Mesenchymal stem cell (in vitro differentiated cells and primary cell): ENCODE measurements around the gene CCPG1.

ENCODE experiments used
- DNase-seq: peaks from one replicate; pipeline ENCODE4 v3.0.0-alpha.2; 2013
- H2AFZ ChIP-seq: one replicate; pipeline ENCODE4 v1.6.1; 2013; ENCODE audit warnings: low read depth, mild to moderate bottlenecking, control low read depth, inconsistent platforms, low read length, moderate library complexity
- H2AK5ac ChIP-seq: 2 replicates; pipeline ENCODE4 v1.6.1; 2013; ENCODE audit warnings: low read length, moderate library complexity, mild to moderate bottlenecking, inconsistent platforms; ENCODE audit not compliant: severe bottlenecking
- H2BK120ac ChIP-seq: one replicate; pipeline ENCODE4 v1.6.1; 2013; ENCODE audit warnings: low read depth, mild to moderate bottlenecking, inconsistent platforms, low read length, moderate library complexity
- H2BK12ac ChIP-seq, 2 experiments: one replicate each; pipeline ENCODE4 v1.6.1; 2013; ENCODE audit warnings: inconsistent platforms in 2 of 2, low read length in 2 of 2, mild to moderate bottlenecking in 2 of 2, moderate library complexity in 2 of 2, control low read depth in 1 of 2
- H2BK15ac ChIP-seq: one replicate; pipeline ENCODE4 v1.6.1; 2013; ENCODE audit warnings: mild to moderate bottlenecking, low read depth, inconsistent platforms; ENCODE audit not compliant: poor library complexity, severe bottlenecking
- H2BK5ac ChIP-seq: 2 replicates; pipeline ENCODE4 v1.6.1; 2013; ENCODE audit warnings: low read depth, mild to moderate bottlenecking, low read length, control low read depth, inconsistent platforms; ENCODE audit not compliant: poor library complexity, severe bottlenecking
- H3K14ac ChIP-seq, 2 experiments: one replicate each; pipeline ENCODE4 v1.6.1; 2013; ENCODE audit warnings: inconsistent platforms in 2 of 2, low read length in 2 of 2, control low read depth in 1 of 2, mild to moderate bottlenecking in 1 of 2, moderate library complexity in 1 of 2
- H3K18ac ChIP-seq, 2 experiments: one replicate each; pipeline ENCODE4 v1.6.1; 2013; ENCODE audit warnings: inconsistent platforms in 2 of 2, low read length in 2 of 2, control low read depth in 1 of 2, low read depth in 1 of 2, mild to moderate bottlenecking in 1 of 2
- H3K23ac ChIP-seq, 2 experiments: one replicate each; pipeline ENCODE4 v1.6.1; 2013; ENCODE audit warnings: inconsistent platforms in 2 of 2, low read length in 2 of 2, mild to moderate bottlenecking in 2 of 2, moderate library complexity in 2 of 2, control low read depth in 1 of 2
- H3K27ac ChIP-seq: 2 replicates; pipeline ENCODE4 v1.5.1; 2013; ENCODE audit warnings: mild to moderate bottlenecking, moderate library complexity, low read length, control low read depth, inconsistent platforms; ENCODE audit not compliant: poor library complexity, severe bottlenecking
- H3K27me3 ChIP-seq, 2 experiments: 2 replicates each; pipeline versions ENCODE4 v1.6.1 to v1.7.0; 2013; ENCODE audit warnings: low read length in 2 of 2, mild to moderate bottlenecking in 2 of 2, moderate library complexity in 2 of 2, control low read depth in 1 of 2, inconsistent platforms in 1 of 2; ENCODE audit not compliant: control insufficient read depth in 1 of 2, insufficient read depth in 1 of 2
- H3K36me3 ChIP-seq, 2 experiments: 2 replicates each; pipeline versions ENCODE4 v1.6.1 to v1.7.0; 2013; ENCODE audit warnings: low read length in 2 of 2, control low read depth in 1 of 2, inconsistent platforms in 1 of 2, low read depth in 1 of 2, mild to moderate bottlenecking in 1 of 2; ENCODE audit not compliant: insufficient read depth in 2 of 2, control insufficient read depth in 1 of 2
- H3K4ac ChIP-seq, 2 experiments: one replicate each; pipeline ENCODE4 v1.6.1; 2013; ENCODE audit warnings: inconsistent platforms in 2 of 2, low read length in 2 of 2, mild to moderate bottlenecking in 2 of 2, moderate library complexity in 2 of 2, control low read depth in 1 of 2, low read depth in 1 of 2
- H3K4me1 ChIP-seq: 2 replicates; pipeline ENCODE4 v1.6.1; 2013; ENCODE audit warnings: low read depth, low read length, control low read depth; ENCODE audit not compliant: control insufficient read depth, insufficient read depth
- H3K4me2 ChIP-seq: 2 replicates; pipeline ENCODE4 v1.6.1; 2013; ENCODE audit warnings: low read length, mild to moderate bottlenecking, inconsistent platforms; ENCODE audit not compliant: poor library complexity, severe bottlenecking
- H3K4me3 ChIP-seq, 2 experiments: 2 replicates each; pipeline versions ENCODE4 v1.5.1 to v1.7.0; 2013; ENCODE audit warnings: low read length in 2 of 2, mild to moderate bottlenecking in 2 of 2, control low read depth in 1 of 2, low read depth in 1 of 2; ENCODE audit not compliant: insufficient read depth in 1 of 2
- H3K79me1 ChIP-seq: replicated peaks from 2 replicates; pipeline ENCODE4 v1.6.1; 2013; ENCODE audit warnings: mild to moderate bottlenecking, control low read depth, low read length, inconsistent platforms; ENCODE audit not compliant: poor library complexity, severe bottlenecking
- H3K9ac ChIP-seq: 2 replicates; pipeline ENCODE4 v1.7.0; 2013; ENCODE audit warnings: mild to moderate bottlenecking, low read length, moderate library complexity
- H3K9me3 ChIP-seq: 2 replicates; pipeline ENCODE4 v1.7.0; 2013; ENCODE audit warnings: mild to moderate bottlenecking, low read length; ENCODE audit not compliant: control insufficient read depth
- H4K8ac ChIP-seq: one replicate; pipeline ENCODE4 v1.6.1; 2013; ENCODE audit warnings: inconsistent platforms, mild to moderate bottlenecking, low read length, moderate library complexity
- H4K91ac ChIP-seq: one replicate; pipeline ENCODE4 v1.6.1; 2013; ENCODE audit warnings: mild to moderate bottlenecking, low read length, inconsistent platforms
- WGBS: methylation state at CpG from one replicate; pipeline ENCODE4 v1.1.7; 2013; ENCODE audit warnings: mixed read lengths; 5-methylcytosine and 5-hydroxymethylcytosine counted together

Gene CCPG1

GRCh38 chr15:55343168-55343567 lies 65.0 kb downstream of the CCPG1 start:
- Histone ChIP-seq H3K27me3 (no peaks in the 10 kb centered on the region), H2BK12ac (no peak overlapping the region), H3K9ac (no peak overlapping the region), H2AK5ac (no peak overlapping the region), H3K4ac (no peak overlapping the region), H2BK15ac (no peak overlapping the region), H3K27ac (no peak overlapping the region), H3K79me1 (no peaks in the 10 kb centered on the region), H2BK5ac (no peak overlapping the region), H3K4me1 (no peaks in the 10 kb centered on the region), H2BK120ac (no peak overlapping the region), H4K8ac (no peak overlapping the region), H3K36me3 (peaks cover 3 to 55% of the 10 kb centered on the region in 2 experiments), H3K23ac (no peak overlapping the region), H3K9me3 (no peaks in the 10 kb centered on the region), H2AFZ (no peak overlapping the region), H3K18ac (no peak overlapping the region), H3K4me3 (no peak overlapping the region), H4K91ac (no peak overlapping the region), H3K4me2 (no peak overlapping the region), H3K14ac (no peak overlapping the region)
- 80% methylated on average over 1 of the region's 2 CpGs for WGBS
- DNase-seq, result no peak

DNA sequence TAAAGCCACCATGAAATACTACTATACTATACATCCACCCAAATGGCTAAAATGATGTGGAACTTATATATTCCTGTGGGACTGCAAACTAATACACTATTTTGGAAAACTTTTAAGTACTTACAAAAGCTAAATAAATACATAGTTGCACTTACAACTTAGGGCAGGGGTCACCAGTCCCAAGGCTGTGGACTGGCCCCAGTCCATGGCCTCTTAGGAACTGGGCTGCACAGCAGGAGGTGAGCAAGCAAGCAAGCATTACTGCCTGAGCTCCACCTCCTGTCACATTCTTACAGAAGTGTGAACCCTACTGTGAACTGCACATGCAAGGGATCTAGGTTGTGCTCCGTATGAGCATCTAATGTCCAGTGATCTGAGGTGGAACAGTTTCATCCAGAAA lies 71.0 kb downstream of the CCPG1 start:
- no peak overlapping the region for H2AK5ac ChIP-seq
- H3K79me1 ChIP-seq, result peaks cover 3% of the 10 kb centered on the region
- no peak overlapping the region for H3K27ac ChIP-seq
- H3K4me3 ChIP-seq, result no peak overlapping the region
- H3K14ac ChIP-seq, result no peak overlapping the region
- H2BK15ac ChIP-seq, result no peak overlapping the region
- no peak overlapping the region for H2BK5ac ChIP-seq
- DNase-seq, result no peak
- no peaks in the 10 kb centered on the region for H3K9me3 ChIP-seq
- H2BK120ac ChIP-seq, result no peak overlapping the region
- WGBS, result 92% methylated on average over 1 of the region's 1 CpG
- H3K27me3 ChIP-seq, result no peaks in the 10 kb centered on the region
- H2AFZ ChIP-seq, result no peak overlapping the region
- no peak overlapping the region for H3K23ac ChIP-seq
- no peak overlapping the region for H4K91ac ChIP-seq
- H3K4me1 ChIP-seq, result peaks cover 2% of the 10 kb centered on the region
- H3K18ac ChIP-seq, result no peak overlapping the region
- H3K4me2 ChIP-seq, result no peak overlapping the region
- H3K4ac ChIP-seq, result no peak overlapping the region
- no peak overlapping the region for H2BK12ac ChIP-seq
- peaks cover 0 to 74% of the 10 kb centered on the region in 2 experiments for H3K36me3 ChIP-seq
- H4K8ac ChIP-seq, result no peak overlapping the region
- no peak overlapping the region for H3K9ac ChIP-seq

DNA sequence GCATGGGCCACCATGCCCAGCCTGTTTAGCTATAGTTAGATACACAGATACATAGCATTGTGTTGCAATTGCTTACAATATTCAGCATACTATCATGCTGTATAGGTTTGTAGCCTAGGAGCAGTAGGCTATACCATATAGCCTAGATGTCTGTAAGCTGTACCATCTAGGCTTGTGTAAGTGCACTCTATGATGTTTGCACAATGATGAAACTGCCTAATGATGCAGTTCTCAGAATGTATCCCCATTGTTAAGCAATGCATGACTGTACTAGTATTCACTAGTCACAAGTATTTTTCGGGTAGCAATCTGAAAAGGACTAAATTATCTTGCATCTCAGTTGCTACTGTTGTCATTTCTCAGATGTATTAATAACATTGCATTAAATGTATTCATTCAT lies 73.2 kb downstream of the CCPG1 start:
- Histone ChIP-seq H3K18ac (no peak overlapping the region), H2BK15ac (no peak overlapping the region), H3K79me1 (peaks cover 6% of the 10 kb centered on the region), H2BK120ac (no peak overlapping the region), H3K4me1 (peaks cover 2% of the 10 kb centered on the region), H2AFZ (no peak overlapping the region), H3K4ac (no peak overlapping the region), H2AK5ac (no peak overlapping the region), H3K27me3 (no peaks in the 10 kb centered on the region), H3K36me3 (peaks cover 6 to 77% of the 10 kb centered on the region in 2 experiments), H3K27ac (no peak overlapping the region), H3K4me2 (no peak overlapping the region), H3K9ac (no peak overlapping the region), H3K9me3 (no peaks in the 10 kb centered on the region), H4K91ac (no peak overlapping the region), H4K8ac (no peak overlapping the region), H2BK5ac (no peak overlapping the region), H3K4me3 (no peak overlapping the region), H2BK12ac (no peak overlapping the region), H3K14ac (no peak overlapping the region), H3K23ac (no peak overlapping the region)
- DNase-seq, result no peak
- no CpG with 5 or more reads among the region's 1 CpG for WGBS

DNA sequence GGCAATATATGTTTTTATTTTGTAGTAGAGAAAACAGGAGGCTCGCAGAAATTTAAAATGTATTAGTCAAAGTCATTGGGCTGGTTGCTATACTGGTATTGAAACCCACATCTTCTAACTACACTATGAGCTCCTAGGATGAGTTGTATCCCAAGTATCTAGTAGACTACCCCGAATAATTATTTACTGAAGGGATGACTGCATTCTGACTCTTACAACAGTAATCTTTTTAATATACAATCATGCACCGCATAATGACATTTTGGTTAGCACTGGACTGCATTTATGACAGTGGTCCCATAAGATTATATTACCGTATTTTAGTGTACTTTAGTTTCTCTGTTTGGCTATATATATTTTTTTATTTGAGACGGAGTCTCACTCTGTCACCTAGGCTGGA lies 73.8 kb downstream of the CCPG1 start:
- no peak for DNase-seq
- no peak overlapping the region for H2BK15ac ChIP-seq
- H4K8ac ChIP-seq, result no peak overlapping the region
- H2BK12ac ChIP-seq, result no peak overlapping the region
- no peak overlapping the region for H2BK5ac ChIP-seq
- H3K14ac ChIP-seq, result no peak overlapping the region
- peaks cover 6% of the 10 kb centered on the region for H3K79me1 ChIP-seq
- no peaks in the 10 kb centered on the region for H3K9me3 ChIP-seq
- H2AFZ ChIP-seq, result no peak overlapping the region
- peaks cover 6 to 76% of the 10 kb centered on the region in 2 experiments for H3K36me3 ChIP-seq
- H3K4ac ChIP-seq, result no peak overlapping the region
- H3K4me1 ChIP-seq, result peaks cover 2% of the 10 kb centered on the region
- H2BK120ac ChIP-seq, result no peak overlapping the region
- no peak overlapping the region for H2AK5ac ChIP-seq
- no peaks in the 10 kb centered on the region for H3K27me3 ChIP-seq
- no peak overlapping the region for H3K18ac ChIP-seq
- H3K23ac ChIP-seq, result no peak overlapping the region
- 88% methylated on average over 2 of the region's 5 CpGs for WGBS
- H4K91ac ChIP-seq, result no peak overlapping the region
- no peak overlapping the region for H3K4me2 ChIP-seq
- no peak overlapping the region for H3K27ac ChIP-seq
- no peak overlapping the region for H3K9ac ChIP-seq
- no peak overlapping the region for H3K4me3 ChIP-seq
